NCI-H1417 treated with DMSO at 0.1 percent for 48 hours (cell line): ENCODE results near the gene SPACA1.
A peak's percentile ranks its signal among the peaks of the same experiment; 100 is the strongest.
"Not testable (repeated sequence)": the region's sequence is repeated elsewhere in the genome, so short reads cannot be mapped to it uniquely, and the experiment has no call there.

Experiments used
- DNase-seq: peaks from one replicate; lab custom pipeline; 2025; lab: John Stamatoyannopoulos, UW

SPACA1 gene, protein sequence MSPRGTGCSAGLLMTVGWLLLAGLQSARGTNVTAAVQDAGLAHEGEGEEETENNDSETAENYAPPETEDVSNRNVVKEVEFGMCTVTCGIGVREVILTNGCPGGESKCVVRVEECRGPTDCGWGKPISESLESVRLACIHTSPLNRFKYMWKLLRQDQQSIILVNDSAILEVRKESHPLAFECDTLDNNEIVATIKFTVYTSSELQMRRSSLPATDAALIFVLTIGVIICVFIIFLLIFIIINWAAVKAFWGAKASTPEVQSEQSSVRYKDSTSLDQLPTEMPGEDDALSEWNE

DNA sequence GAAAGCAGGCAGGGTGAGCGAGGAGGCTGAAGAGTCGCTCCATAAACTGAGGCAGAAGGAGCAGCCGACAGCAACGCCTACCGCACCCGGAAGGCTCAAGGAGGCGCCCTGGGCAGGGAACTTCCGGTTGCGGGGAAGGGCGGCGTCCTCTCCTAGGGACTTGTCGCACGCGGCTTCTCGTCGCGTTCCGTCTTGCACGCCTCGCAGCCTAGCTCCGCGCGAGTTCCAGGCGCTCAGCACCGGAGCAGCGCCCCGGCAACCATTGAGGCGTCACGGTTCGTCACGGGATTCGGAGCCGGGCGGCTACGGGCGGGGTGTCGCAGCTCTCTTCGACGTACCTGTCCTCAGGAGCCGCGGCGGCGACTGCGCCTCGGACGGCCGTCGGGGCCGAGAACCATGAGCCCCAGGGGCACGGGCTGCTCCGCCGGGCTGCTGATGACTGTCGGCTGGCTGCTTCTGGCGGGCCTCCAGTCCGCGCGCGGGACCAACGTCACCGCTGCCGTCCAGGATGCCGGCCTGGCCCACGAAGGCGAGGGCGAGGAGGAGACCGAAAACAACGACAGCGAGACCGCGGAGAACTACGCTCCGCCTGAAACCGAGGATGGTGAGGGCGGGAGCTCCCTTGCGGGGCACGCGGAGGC, at the start of gene SPACA1:
Gene SPACA1, plus strand, starts transcription at position 332 of the 641 bp plus-strand sequence. Its CDS starts 65 bp downstream, at position 397.
- DNase-seq = no peak

GRCh38 chr6:88000713-88001112, 46.9 kb upstream of the SPACA1 start:
- DNase-seq = no peak

GRCh38 chr6:88001279-88001678, 46.4 kb upstream of the SPACA1 start:
- DNase-seq = not testable (repeated sequence)

GRCh38 chr6:88004707-88005106, 42.9 kb upstream of the SPACA1 start:
- no peak for DNase-seq

- DNase-seq = no peak
Measured at GRCh38 chr6:88006557-88006956, 41.1 kb upstream of the SPACA1 start.

DNA sequence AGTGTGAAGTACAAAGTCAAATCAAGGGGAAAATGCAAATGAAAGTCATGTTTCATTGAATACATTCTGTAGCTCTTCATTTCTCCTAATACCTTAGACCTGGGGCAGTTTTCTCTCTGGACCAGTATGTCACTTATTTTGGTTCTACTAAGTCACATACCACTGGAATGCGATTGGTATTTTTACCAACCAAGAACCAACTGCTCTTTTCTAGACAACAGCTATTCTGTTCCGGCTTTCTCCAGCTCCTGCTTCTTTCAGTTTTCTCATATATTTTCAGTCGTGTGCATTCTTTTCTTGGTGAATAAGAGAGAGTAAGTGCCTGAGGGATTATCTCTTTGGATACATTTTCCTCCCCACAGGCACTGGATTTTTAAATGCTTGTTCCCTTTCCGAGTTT, 39.2 kb upstream of the SPACA1 start:
- no peak for DNase-seq

GRCh38 chr6:88008831-88009231, 38.8 kb upstream of the SPACA1 start:
- no peak for DNase-seq

DNA sequence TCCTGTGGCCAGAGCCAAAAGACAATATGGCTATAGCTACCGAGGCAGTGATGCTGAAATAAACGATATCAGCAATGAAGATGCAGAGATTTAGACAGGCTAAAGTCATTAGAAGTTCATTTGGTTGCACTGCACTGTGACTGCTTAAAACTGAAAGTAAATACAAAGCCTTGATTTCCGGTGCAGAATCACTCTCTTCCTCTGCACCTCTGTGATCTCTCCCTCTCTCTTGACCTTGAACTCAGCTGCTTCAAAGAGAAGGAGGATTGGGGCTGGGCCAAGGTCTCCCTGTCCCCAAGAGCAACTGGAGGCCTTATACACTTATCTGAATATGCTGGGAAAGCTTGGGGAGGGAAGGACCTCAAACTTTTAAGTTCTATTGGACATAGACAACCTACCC, 34.6 kb upstream of the SPACA1 start:
- DNase-seq = no peak

DNA sequence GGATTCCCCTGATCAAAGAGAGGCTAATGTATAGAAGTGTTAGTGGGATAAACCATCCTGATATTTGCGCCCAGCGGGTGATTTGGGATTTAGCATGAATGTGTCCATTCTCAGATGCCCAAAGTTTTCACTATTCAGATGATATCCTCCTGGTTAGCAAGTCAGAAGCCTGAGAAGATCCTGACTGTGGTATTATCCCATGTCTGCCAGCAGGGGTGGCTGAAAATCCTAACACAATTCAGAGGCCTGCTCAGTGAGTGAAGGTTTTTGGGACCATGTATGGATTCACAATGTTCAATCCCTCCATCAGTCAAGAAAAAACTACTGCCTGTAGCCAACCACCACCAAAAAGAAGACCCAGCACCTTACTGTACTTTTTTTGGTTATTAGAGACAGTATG, 34.1 kb upstream of the SPACA1 start:
- no peak for DNase-seq

DNA sequence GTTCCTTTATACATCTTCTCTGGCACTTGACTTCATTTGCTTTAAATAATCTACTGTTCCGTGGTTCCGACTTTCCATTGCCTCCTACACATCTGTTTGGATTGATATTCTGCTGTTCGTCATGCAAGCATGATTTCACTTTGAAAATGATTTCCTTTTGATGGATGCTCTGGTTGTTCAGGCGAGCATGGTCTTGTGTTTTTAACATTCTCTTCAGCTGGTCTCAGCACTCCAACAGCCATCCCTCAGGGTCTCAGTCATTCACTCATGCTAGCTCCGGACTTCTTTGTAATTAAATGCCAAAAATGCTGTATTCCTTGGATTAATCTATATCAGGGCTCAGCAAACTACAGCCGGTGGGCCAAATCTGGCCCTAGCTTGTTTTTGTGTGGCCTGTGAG, 27.2 kb upstream of the SPACA1 start:
- DNase-seq = no peak

DNA sequence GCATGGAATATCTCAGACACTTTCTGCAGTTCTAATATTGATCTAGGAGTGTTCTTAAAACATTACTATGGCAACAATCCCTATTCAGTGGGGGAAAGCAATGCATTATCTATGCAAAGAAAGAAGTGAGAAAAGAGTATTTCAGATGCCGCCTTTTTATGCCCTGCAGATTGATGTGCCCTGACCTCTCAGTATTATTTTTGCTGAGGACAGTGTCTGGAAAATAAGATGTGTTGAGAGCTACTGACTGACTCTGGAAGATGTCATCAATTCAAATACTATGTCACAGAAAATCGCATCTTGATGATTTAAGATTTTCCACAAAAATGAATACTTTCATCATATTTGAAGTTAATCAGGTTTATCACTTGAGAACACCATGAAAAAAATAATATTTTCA, 22.9 kb upstream of the SPACA1 start:
- DNase-seq = no peak

DNA sequence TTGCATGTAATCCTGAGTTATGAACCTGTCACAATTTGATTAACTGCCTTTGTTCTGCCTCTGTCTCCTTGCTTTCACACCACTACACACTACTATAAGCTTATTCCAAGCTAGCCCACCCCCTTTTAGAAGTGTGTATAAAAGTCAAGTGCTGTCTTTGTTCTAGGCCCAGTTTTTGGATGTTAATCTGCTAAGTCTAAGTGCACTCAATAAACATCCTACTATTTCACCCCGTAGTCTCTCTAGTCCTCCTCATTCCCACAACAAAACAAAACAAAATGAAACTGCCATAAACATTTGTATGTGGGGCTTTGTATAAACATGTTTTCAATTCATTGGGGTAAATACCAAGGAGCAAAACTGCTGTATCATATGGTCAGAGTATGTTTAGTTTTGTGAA, 16.1 kb upstream of the SPACA1 start:
- DNase-seq = no peak

- no peak for DNase-seq
Measured at GRCh38 chr6:88044530-88044929, 3.1 kb upstream of the SPACA1 start.

DNA sequence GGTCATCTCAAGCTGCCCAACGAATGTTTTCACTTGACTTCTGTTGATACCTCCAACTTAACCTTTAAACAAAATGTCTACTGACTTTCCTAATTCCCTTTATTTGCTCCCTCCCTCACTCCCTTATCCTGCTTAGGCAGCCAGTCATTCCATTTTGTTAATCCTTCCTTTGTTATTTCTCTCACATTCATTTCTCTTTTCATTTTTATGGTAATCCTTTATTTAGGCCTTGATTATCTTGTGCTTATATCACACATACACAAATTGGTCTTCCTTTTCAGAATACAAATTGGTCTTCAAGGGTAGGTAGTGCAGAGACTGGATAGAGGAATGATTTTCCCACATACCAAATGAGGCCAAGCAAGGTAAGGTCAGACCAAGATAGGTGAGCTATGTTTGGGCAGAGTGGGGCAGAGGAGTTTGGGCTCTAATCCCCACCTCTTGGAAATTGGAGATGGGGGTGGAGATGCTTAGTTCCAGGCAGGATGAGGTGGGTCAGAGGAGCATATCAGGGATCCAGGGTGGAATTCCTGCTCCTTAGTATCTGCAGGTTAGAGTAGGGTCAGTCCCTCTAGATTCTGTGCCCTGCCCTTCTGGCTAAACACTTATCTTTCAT, 2.0 kb upstream of the SPACA1 start:
- DNase-seq = no peak

DNA sequence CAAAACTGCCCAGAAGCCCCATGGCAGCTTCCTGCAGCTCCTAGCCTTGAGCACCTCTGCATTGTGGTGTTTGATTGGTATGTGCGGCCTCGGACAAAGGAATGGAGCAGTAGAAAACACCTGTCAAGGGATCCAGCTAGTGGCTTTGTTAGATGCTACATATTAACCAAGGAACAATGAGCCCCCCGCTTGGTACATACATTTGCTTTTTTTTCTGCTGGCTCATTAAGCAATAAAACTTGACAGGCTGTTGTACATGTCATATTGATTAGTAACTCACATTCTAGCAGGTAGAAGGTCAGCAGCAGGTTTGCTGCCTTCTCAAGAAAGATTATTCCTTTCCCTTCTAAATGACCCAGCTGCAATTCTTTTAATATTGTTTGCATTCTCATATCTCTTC, 937 bp downstream of the SPACA1 start:
- DNase-seq = peak; percentile 52

DNA sequence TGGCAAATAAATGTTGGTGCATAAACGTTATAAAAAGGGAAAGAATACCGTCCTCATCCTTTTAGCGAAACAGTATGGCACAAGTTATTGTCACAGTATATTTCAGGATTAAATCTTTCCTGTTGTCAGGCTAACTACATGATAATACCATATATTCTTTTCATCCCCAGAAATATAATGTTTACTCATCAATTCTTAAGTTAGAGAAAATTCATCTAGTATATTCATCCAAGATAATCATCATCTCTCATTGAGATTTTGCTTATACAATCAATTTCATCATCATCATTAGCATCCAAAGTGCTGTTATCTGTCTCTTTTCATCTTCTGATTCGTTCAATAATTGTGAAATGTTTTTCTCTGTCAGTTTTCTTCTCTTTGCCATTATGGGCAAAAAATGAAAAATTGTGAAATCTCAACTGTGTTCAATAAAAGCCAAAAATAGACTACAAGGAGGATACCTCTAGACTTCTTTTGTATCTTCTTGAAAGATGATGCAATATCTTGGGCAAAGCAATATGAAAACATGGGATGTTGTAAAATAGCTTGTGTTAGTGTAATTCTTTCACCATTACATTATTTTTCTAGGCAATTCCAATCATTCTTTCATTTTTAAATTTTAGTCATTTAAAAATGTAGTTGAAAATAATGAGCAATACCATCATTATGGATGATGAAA, 2.6 kb downstream of the SPACA1 start:
- DNase-seq = no peak

DNA sequence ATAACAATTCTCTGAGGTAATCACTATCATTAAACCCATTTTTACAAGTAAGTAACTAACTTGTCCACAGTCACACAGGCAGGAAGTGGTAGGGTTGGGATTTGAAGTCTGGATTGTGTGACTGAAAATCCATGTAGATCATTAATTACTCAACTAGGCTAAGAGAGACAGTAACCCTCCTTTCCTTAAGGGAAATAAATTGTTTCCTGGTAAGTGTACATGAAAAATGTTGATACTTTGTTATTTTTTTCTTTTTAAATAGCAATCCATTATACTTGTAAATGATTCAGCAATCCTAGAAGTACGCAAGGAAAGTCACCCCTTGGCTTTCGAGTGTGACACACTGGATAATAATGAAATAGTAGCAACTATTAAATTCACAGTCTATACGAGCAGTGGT, 11.6 kb downstream of the SPACA1 start:
- DNase-seq = no peak

- DNase-seq = no peak
Measured at GRCh38 chr6:88062376-88062775, 14.7 kb downstream of the SPACA1 start.

GRCh38 chr6:88072462-88072861, 24.8 kb downstream of the SPACA1 start:
- no peak for DNase-seq

GRCh38 chr6:88074791-88075190, 27.1 kb downstream of the SPACA1 start:
- DNase-seq = no peak

GRCh38 chr6:88077305-88077704, 29.7 kb downstream of the SPACA1 start:
- no peak for DNase-seq

GRCh38 chr6:88086792-88087191, 39.2 kb downstream of the SPACA1 start:
- no peak for DNase-seq

GRCh38 chr6:88089708-88090107, 42.1 kb downstream of the SPACA1 start:
- DNase-seq = no peak
